ENCODE measurements around the gene PET100.

DNA sequence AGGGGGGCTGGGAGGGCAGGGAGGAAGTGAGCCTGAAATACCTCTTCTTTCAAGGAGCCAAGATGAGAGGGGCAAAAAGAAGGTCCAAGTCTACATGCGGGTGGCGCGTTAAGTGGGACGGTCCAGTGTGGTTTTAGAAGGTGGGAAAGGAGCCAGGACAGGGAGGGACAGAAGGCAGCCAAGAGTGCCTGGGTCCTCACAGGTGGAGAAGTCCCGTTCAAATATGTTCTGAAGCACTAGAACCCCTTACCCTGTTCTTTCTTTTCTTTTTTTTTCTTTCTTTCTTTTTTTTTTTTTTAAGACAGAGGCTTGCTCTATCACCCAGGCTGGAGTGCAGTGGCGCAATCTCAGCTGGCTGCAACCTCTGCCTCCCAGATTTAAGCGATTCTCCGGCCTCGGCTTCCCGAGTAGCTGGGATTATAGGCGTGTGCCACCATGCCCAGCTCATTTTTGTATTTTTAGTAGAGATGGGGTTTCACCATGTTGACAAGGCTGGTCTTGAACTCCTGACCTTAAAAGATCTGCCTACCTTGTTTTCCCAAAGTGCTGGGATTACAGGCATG is 26.6 kb upstream of the PET100 start:
- TF ChIP-seq, protein P1, sequence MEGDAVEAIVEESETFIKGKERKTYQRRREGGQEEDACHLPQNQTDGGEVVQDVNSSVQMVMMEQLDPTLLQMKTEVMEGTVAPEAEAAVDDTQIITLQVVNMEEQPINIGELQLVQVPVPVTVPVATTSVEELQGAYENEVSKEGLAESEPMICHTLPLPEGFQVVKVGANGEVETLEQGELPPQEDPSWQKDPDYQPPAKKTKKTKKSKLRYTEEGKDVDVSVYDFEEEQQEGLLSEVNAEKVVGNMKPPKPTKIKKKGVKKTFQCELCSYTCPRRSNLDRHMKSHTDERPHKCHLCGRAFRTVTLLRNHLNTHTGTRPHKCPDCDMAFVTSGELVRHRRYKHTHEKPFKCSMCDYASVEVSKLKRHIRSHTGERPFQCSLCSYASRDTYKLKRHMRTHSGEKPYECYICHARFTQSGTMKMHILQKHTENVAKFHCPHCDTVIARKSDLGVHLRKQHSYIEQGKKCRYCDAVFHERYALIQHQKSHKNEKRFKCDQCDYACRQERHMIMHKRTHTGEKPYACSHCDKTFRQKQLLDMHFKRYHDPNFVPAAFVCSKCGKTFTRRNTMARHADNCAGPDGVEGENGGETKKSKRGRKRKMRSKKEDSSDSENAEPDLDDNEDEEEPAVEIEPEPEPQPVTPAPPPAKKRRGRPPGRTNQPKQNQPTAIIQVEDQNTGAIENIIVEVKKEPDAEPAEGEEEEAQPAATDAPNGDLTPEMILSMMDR (conservative IDR thresholded peaks at IDR 0.05; ENCODE audit: low read depth in 2 of 2): no peak
- TF ChIP-seq EZH2 (IDR thresholded peaks at IDR 0.05; ENCODE audit: low read depth, unreplicated experiment) (no peak), EZH2phosphoT487 (IDR thresholded peaks at IDR 0.05; ENCODE audit: unreplicated experiment) (no peak), POLR2AphosphoS5 (IDR thresholded peaks at IDR 0.05; ENCODE audit: low read depth) (no peak)
- TF ChIP-seq, protein P2, sequence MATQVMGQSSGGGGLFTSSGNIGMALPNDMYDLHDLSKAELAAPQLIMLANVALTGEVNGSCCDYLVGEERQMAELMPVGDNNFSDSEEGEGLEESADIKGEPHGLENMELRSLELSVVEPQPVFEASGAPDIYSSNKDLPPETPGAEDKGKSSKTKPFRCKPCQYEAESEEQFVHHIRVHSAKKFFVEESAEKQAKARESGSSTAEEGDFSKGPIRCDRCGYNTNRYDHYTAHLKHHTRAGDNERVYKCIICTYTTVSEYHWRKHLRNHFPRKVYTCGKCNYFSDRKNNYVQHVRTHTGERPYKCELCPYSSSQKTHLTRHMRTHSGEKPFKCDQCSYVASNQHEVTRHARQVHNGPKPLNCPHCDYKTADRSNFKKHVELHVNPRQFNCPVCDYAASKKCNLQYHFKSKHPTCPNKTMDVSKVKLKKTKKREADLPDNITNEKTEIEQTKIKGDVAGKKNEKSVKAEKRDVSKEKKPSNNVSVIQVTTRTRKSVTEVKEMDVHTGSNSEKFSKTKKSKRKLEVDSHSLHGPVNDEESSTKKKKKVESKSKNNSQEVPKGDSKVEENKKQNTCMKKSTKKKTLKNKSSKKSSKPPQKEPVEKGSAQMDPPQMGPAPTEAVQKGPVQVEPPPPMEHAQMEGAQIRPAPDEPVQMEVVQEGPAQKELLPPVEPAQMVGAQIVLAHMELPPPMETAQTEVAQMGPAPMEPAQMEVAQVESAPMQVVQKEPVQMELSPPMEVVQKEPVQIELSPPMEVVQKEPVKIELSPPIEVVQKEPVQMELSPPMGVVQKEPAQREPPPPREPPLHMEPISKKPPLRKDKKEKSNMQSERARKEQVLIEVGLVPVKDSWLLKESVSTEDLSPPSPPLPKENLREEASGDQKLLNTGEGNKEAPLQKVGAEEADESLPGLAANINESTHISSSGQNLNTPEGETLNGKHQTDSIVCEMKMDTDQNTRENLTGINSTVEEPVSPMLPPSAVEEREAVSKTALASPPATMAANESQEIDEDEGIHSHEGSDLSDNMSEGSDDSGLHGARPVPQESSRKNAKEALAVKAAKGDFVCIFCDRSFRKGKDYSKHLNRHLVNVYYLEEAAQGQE (IDR thresholded peaks at IDR 0.05; ENCODE audit: unreplicated experiment): no peak
